AG04449 (cell line): ENCODE results near the gene ACAD8.

Source experiments
- CTCF ChIA-PET: fragments of 350-600 bp; formaldehyde crosslinking; extraction: SDS; loops from one replicate; lab custom pipeline; 2021; ENCODE audit warnings: antibody characterized with exemption; lab: Yijun Ruan, JAX
- POLR2A ChIA-PET: fragments of 400-600, 350-600 bp; formaldehyde crosslinking; extraction: SDS; loops from one replicate; lab custom pipeline; 2020; ENCODE audit warnings: antibody characterized with exemption, inconsistent platforms; lab: Yijun Ruan, JAX
- DNase-seq: peaks from one replicate; pipeline ENCODE4 v3.0.0-alpha.2; 2010; ENCODE audit warnings: low read depth, low spot score
- H3K4me3 ChIP-seq: 2 replicates; pipeline ENCODE4 v1.5.1; 2011; ENCODE audit warnings: low read depth, mild to moderate bottlenecking, control low read depth, low read length
- CTCF ChIP-seq: IDR thresholded peaks from one replicate; pipeline ENCODE4 v1.5.1; 2011; ENCODE audit warnings: mild to moderate bottlenecking, moderate library complexity, low read length, control low read depth, inconsistent platforms; ENCODE audit not compliant: insufficient read depth; ENCODE audit errors: missing control alignments

Gene ACAD8

GRCh38 chr11:134260503-134260902 lies 7.1 kb downstream of the ACAD8 start:
- CTCF ChIA-PET: interaction anchor here (0.8 to 4.7 kb wide), 4 partner anchors 10 to 16 kb away, joined by 3 to 36 read pairs (median 7); no protein-coding TSS in a partner anchor
- no peak for TF ChIP-seq CTCF
- no peak overlapping the region for H3K4me3 ChIP-seq
- POLR2A ChIA-PET: no interaction called here
- DNase-seq: no peak

GRCh38 chr11:134260983-134261382 lies 7.6 kb downstream of the ACAD8 start:
- DNase-seq: no peak
- H3K4me3 ChIP-seq: no peak overlapping the region
- ChIA-PET POLR2A (no interaction called here), CTCF (interaction anchor here (0.8 to 4.7 kb wide), 8 partner anchors 7 to 54 kb away, joined by 3 to 36 read pairs (median 5); partner anchors contain the start of genes ACAD8 and THYN1)
- no peak for TF ChIP-seq CTCF

- POLR2A ChIA-PET: no interaction called here
- CTCF ChIA-PET: interaction anchor here (0.8 to 4.7 kb wide), 14 partner anchors 8 to 607 kb away, joined by 3 to 36 read pairs (median 4); partner anchors contain the start of genes ACAD8 and THYN1
These were observed 8.5 kb downstream of the ACAD8 start for GRCh38 chr11:134261626-134262488.

GRCh38 chr11:134264966-134265764 lies 11.8 kb downstream of the ACAD8 start:
- no peak for TF ChIP-seq CTCF
- no peak for DNase-seq
- CTCF ChIA-PET: interaction anchor here (1.0 to 2.6 kb wide), 4 partner anchors 11 to 40 kb away, joined by 3 to 15 read pairs (median 4); partner anchors contain the start of genes ACAD8, THYN1 and VPS26B
- no peak overlapping the region for H3K4me3 ChIP-seq
- POLR2A ChIA-PET: no interaction called here

More at GRCh38 chr11:134261626-134262488, 8.5 kb downstream of the ACAD8 start:
- DNase-seq: no peak
- H3K4me3 ChIP-seq: no peak overlapping the region
- peak; percentile 52 for TF ChIP-seq CTCF

- no peak for TF ChIP-seq CTCF
- no peak overlapping the region for H3K4me3 ChIP-seq
- POLR2A ChIA-PET: no interaction called here
- no peak for DNase-seq
- CTCF ChIA-PET: interaction anchor here (0.8 to 2.6 kb wide), 2 partner anchors 12 to 215 kb away, joined by 3 to 15 read pairs; partner anchors contain the start of genes ACAD8 and THYN1
These were observed 13.1 kb downstream of the ACAD8 start for GRCh38 chr11:134266440-134266839.

- ChIA-PET POLR2A (no interaction called here), CTCF (interaction anchor here (0.8 to 2.6 kb wide), 2 partner anchors 13 to 216 kb away, joined by 3 to 15 read pairs; partner anchors contain the start of genes ACAD8 and THYN1)
- no peak for TF ChIP-seq CTCF
- no peak overlapping the region for H3K4me3 ChIP-seq
- peak; percentile 78 for DNase-seq
These were observed 13.5 kb downstream of the ACAD8 start for GRCh38 chr11:134266841-134267251.
